GM12875 (cell line): ENCODE measurements around the gene SIX6.

Experiments used
- H3K4me3 ChIP-seq: one replicate; pipeline ENCODE4 v1.5.1; 2011; ENCODE audit warnings: low read depth, low read length, control low read depth
- CTCF ChIP-seq: IDR thresholded peaks from 2 replicates; pipeline ENCODE4 v1.5.1; 2011; ENCODE audit warnings: low read depth, mild to moderate bottlenecking, control low read depth, inconsistent platforms, low read length, moderate library complexity, borderline replicate concordance; ENCODE audit not compliant: insufficient read depth

SIX6 gene

GRCh38 chr14:60561845-60562746 lies 53.1 kb downstream of the SIX6 start:
- peak; percentile 68 for TF ChIP-seq CTCF

More at GRCh38 chr14:60561845-60562746, 53.1 kb downstream of the SIX6 start:
- no peak overlapping the region for H3K4me3 ChIP-seq
